H9 (cell line): ENCODE results near the gene DNAJC17. TPM values are rescaled to one million over a fixed set of nuclear protein-coding genes. Genes with fewer than 3 reads are reported as not detected.

Experiments
- DNase-seq: peaks from one replicate; pipeline ENCODE4 v3.0.0-alpha.2; 2017
- H2AFZ ChIP-seq: one replicate; pipeline ENCODE4 v1.6.1; 2013; ENCODE audit warnings: mild to moderate bottlenecking, low read length, control low read depth, moderate library complexity
- H2AK5ac ChIP-seq: 2 replicates; pipeline ENCODE4 v1.6.1; 2013; ENCODE audit warnings: low read length, control low read depth, mixed read lengths; ENCODE audit not compliant: insufficient read length
- H2BK120ac ChIP-seq: one replicate; pipeline ENCODE4 v1.6.1; 2013; ENCODE audit warnings: low read depth, mild to moderate bottlenecking, low read length, control low read depth, inconsistent platforms; ENCODE audit not compliant: poor library complexity, severe bottlenecking
- H2BK12ac ChIP-seq: 2 replicates; pipeline ENCODE4 v1.6.1; 2013; ENCODE audit warnings: low read length, control low read depth, mixed read lengths, low read depth; ENCODE audit not compliant: insufficient read length
- H2BK15ac ChIP-seq: 2 replicates; pipeline ENCODE4 v1.6.1; 2013; ENCODE audit warnings: low read depth, low read length, control low read depth
- H2BK20ac ChIP-seq: one replicate; pipeline ENCODE4 v1.6.1; 2013; ENCODE audit warnings: low read depth, mild to moderate bottlenecking, low read length, control low read depth, inconsistent platforms; ENCODE audit not compliant: poor library complexity, severe bottlenecking
- H2BK5ac ChIP-seq: 2 replicates; pipeline ENCODE4 v1.6.1; 2013; ENCODE audit warnings: low read length, control low read depth, mixed read lengths; ENCODE audit not compliant: insufficient read length
- H3K14ac ChIP-seq: 2 replicates; pipeline ENCODE4 v1.6.1; 2013; ENCODE audit warnings: low read length, control low read depth; ENCODE audit not compliant: insufficient read depth
- H3K18ac ChIP-seq: 2 replicates; pipeline ENCODE4 v1.6.1; 2013; ENCODE audit warnings: low read depth, mild to moderate bottlenecking, mixed read lengths, low read length, control low read depth; ENCODE audit not compliant: insufficient read length
- H3K23ac ChIP-seq: 2 replicates; pipeline ENCODE4 v1.6.1; 2013; ENCODE audit warnings: low read length, control low read depth, mixed read lengths, low read depth; ENCODE audit not compliant: insufficient read length
- H3K23me2 ChIP-seq: 2 replicates; pipeline ENCODE4 v1.6.1; 2013; ENCODE audit warnings: low read depth, mild to moderate bottlenecking, mixed read lengths, low read length, control low read depth; ENCODE audit not compliant: insufficient read length, poor library complexity, severe bottlenecking
- H3K27ac ChIP-seq: 2 replicates; pipeline ENCODE4 v1.5.1; 2013; ENCODE audit warnings: low read length, control low read depth, mixed read lengths, low read depth; ENCODE audit not compliant: insufficient read length
- H3K27me3 ChIP-seq: 2 replicates; pipeline ENCODE4 v1.6.1; 2013; ENCODE audit warnings: low read length, control low read depth, inconsistent platforms; ENCODE audit not compliant: insufficient read depth
- H3K4ac ChIP-seq: 2 replicates; pipeline ENCODE4 v1.6.1; 2013; ENCODE audit warnings: low read depth, mild to moderate bottlenecking, control low read depth, inconsistent platforms, low read length, moderate library complexity
- H3K4me1 ChIP-seq: 2 replicates; pipeline ENCODE4 v1.6.1; 2013; ENCODE audit warnings: low read length, control low read depth, inconsistent platforms; ENCODE audit not compliant: insufficient read depth
- H3K4me2 ChIP-seq: 2 replicates; pipeline ENCODE4 v1.6.1; 2013; ENCODE audit warnings: low read length, control low read depth, mixed read lengths; ENCODE audit not compliant: insufficient read length, insufficient read depth
- H3K56ac ChIP-seq: 2 replicates; pipeline ENCODE4 v1.6.1; 2013; ENCODE audit warnings: low read depth, mild to moderate bottlenecking, mixed read lengths, low read length, control low read depth; ENCODE audit not compliant: insufficient read length
- H3K79me1 ChIP-seq: 2 replicates; pipeline ENCODE4 v1.6.1; 2013; ENCODE audit warnings: low read depth, mild to moderate bottlenecking, moderate library complexity, low read length, control low read depth, inconsistent platforms; ENCODE audit not compliant: insufficient read depth, poor library complexity, severe bottlenecking
- H3K79me2 ChIP-seq: 2 replicates; pipeline ENCODE4 v1.6.1; 2013; ENCODE audit warnings: low read length, control low read depth, inconsistent platforms; ENCODE audit not compliant: insufficient read depth
- H3K9ac ChIP-seq: 2 replicates; pipeline ENCODE4 v1.6.1; 2013; ENCODE audit warnings: low read length, control low read depth, mixed read lengths; ENCODE audit not compliant: insufficient read length; ENCODE audit errors: extremely low read depth
- H3K9me3 ChIP-seq: one replicate; pipeline ENCODE4 v1.6.1; 2013; ENCODE audit warnings: low read depth, low read length, inconsistent platforms; ENCODE audit not compliant: control insufficient read depth
- H3T11ph ChIP-seq: one replicate; pipeline ENCODE4 v1.6.1; 2013; ENCODE audit warnings: mild to moderate bottlenecking, low read length, control low read depth, inconsistent platforms
- H4K20me1 ChIP-seq: one replicate; pipeline ENCODE4 v1.6.1; 2013; ENCODE audit not compliant: control insufficient read depth, insufficient read length, insufficient read depth
- H4K5ac ChIP-seq: 2 replicates; pipeline ENCODE4 v1.6.1; 2013; ENCODE audit warnings: low read depth, mild to moderate bottlenecking, mixed read lengths, low read length, control low read depth; ENCODE audit not compliant: insufficient read length
- H4K8ac ChIP-seq: replicated peaks from 2 replicates; pipeline ENCODE4 v1.6.1; 2013; ENCODE audit warnings: low read length, control low read depth, mixed read lengths, low read depth; ENCODE audit not compliant: insufficient read length
- H4K91ac ChIP-seq: 2 replicates; pipeline ENCODE4 v1.6.1; 2013; ENCODE audit warnings: low read depth, mild to moderate bottlenecking, moderate library complexity, mixed read lengths, low read length, control low read depth; ENCODE audit not compliant: insufficient read length
- H3K27ac Mint-ChIP-seq, 3 experiments: 2 replicates in 2 of 3; 3 replicates in 1 of 3; pipeline ENCODE4 v1.8.0; 2020 to 2021; ENCODE audit warnings: mixed read lengths in 3 of 3, mild to moderate bottlenecking in 1 of 3, moderate library complexity in 1 of 3
- H3K27me3 Mint-ChIP-seq: 2 replicates; pipeline ENCODE4 v1.8.0; 2021; ENCODE audit warnings: low read depth, mild to moderate bottlenecking, moderate library complexity, mixed read lengths
- H3K36me3 Mint-ChIP-seq, 3 experiments: 2 replicates in 2 of 3; 3 replicates in 1 of 3; pipeline ENCODE4 v1.8.0; 2020 to 2021; ENCODE audit warnings: low read depth in 3 of 3, mixed read lengths in 3 of 3; ENCODE audit not compliant: insufficient read depth in 1 of 3
- H3K4me1 Mint-ChIP-seq, 2 experiments: 2 replicates each; pipeline ENCODE4 v1.8.0; 2020; ENCODE audit warnings: mixed read lengths in 2 of 2
- H3K4me3 Mint-ChIP-seq, 2 experiments: 2 replicates in 1 of 2; 3 replicates in 1 of 2; pipeline ENCODE4 v1.8.0; 2020 to 2021; ENCODE audit warnings: mild to moderate bottlenecking in 2 of 2, mixed read lengths in 2 of 2, moderate library complexity in 1 of 2
- H3K9me3 Mint-ChIP-seq, 2 experiments: 2 replicates in 1 of 2; 3 replicates in 1 of 2; pipeline ENCODE4 v1.8.0; 2020; ENCODE audit warnings: mild to moderate bottlenecking in 2 of 2, mixed read lengths in 2 of 2, moderate library complexity in 1 of 2
- WGBS: extraction: QIAGEN DNeasy Blood & Tissue Kit; methylation state at CpG from one replicate; pipeline ENCODE4 v1.1.7; 2013; ENCODE audit warnings: missing lambda C conversion rate, low lambda C conversion rate, mixed read lengths; ENCODE audit not compliant: insufficient read length; ENCODE audit errors: extremely low coverage; 5-methylcytosine and 5-hydroxymethylcytosine counted together
- total RNA-seq: library from RNA; stranded (reverse); gene quantifications from 2 replicates; pipeline ENCODE4 v1.2.1, GENCODE V29; 2021
- TF ChIP-seq, protein P1 (sequence below): fragments of 200-600 bp; sonication (generic); conservative IDR thresholded peaks from 3 replicates; pipeline ENCODE4 v1.8.0; 2021; ENCODE audit warnings: antibody characterized with exemption, mild to moderate bottlenecking

Gene DNAJC17
- total RNA-seq, 1 experiment from 2014 or later = 38.3 TPM

- Histone ChIP-seq H2BK15ac (no peak overlapping the region), H3K4me2 (no peak overlapping the region), H2BK20ac (no peak overlapping the region), H3K18ac (no peak overlapping the region), H3K23ac (no peak overlapping the region), H4K20me1 (no peaks in the 10 kb centered on the region), H3K9ac (no peak overlapping the region), H3K27ac (no peak overlapping the region), H3K79me2 (no peaks in the 10 kb centered on the region), H3K9me3 (no peaks in the 10 kb centered on the region), H3K23me2 (no peaks in the 10 kb centered on the region), H2AFZ (no peak overlapping the region), H3K4me1 (peaks cover 4% of the 10 kb centered on the region; the same call in 1 of the 2 replicates), H2BK5ac (no peak overlapping the region), H3K14ac (no peak overlapping the region), H3K56ac (no peak overlapping the region), H2BK12ac (no peak overlapping the region), H3K4ac (no peak overlapping the region), H4K91ac (no peak overlapping the region), H3K79me1 (no peaks in the 10 kb centered on the region), H4K5ac (no peak overlapping the region), H3T11ph (no peak overlapping the region), H4K8ac (no peak overlapping the region), H2BK120ac (no peak overlapping the region), H3K27me3 (no peaks in the 10 kb centered on the region), H2AK5ac (no peak overlapping the region)
- Mint-ChIP-seq H3K27me3 (peaks cover 3% of the 10 kb centered on the region), H3K9me3 (no peaks in the 10 kb centered on the region), H3K36me3 (peaks cover 0 to 14% (median 0%) of the 10 kb centered on the region in 3 experiments; a peak in 6 of 7 replicates), H3K27ac (peak overlapping the region in 2 of 3 experiments; percentile 39 to 68; a peak in 1 of 7 replicates), H3K4me3 (peak overlapping the region in 1 of 2 experiments; percentile 20; a peak in 2 of 5 replicates), H3K4me1 (peaks cover 29% of the 10 kb centered on the region in 2 experiments)
- DNase-seq = no peak
- no CpG with 5 or more reads among the region's 29 CpGs for WGBS
- TF ChIP-seq, protein P1, sequence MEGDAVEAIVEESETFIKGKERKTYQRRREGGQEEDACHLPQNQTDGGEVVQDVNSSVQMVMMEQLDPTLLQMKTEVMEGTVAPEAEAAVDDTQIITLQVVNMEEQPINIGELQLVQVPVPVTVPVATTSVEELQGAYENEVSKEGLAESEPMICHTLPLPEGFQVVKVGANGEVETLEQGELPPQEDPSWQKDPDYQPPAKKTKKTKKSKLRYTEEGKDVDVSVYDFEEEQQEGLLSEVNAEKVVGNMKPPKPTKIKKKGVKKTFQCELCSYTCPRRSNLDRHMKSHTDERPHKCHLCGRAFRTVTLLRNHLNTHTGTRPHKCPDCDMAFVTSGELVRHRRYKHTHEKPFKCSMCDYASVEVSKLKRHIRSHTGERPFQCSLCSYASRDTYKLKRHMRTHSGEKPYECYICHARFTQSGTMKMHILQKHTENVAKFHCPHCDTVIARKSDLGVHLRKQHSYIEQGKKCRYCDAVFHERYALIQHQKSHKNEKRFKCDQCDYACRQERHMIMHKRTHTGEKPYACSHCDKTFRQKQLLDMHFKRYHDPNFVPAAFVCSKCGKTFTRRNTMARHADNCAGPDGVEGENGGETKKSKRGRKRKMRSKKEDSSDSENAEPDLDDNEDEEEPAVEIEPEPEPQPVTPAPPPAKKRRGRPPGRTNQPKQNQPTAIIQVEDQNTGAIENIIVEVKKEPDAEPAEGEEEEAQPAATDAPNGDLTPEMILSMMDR = no peak
Measured at GRCh38 chr15:40767838-40768500, 39.3 kb downstream of the DNAJC17 start.
